ENCODE measurements around the gene SMARCA4.
"Not testable (repeated sequence)": the region's sequence is repeated elsewhere in the genome, so short reads cannot be mapped to it uniquely, and the experiment has no call there.

Gene SMARCA4

GRCh38 chr19:10976131-10976892, 15.5 kb downstream of the SMARCA4 start:
- DNase-seq (ENCODE audit: low read depth): no peak

- DNase-seq (ENCODE audit: low read depth): no peak
Measured at GRCh38 chr19:10977742-10978092, 16.9 kb downstream of the SMARCA4 start.

GRCh38 chr19:10979951-10980381, 19.1 kb downstream of the SMARCA4 start:
- no peak for DNase-seq (ENCODE audit: low read depth)

GRCh38 chr19:10981252-10981895, 20.5 kb downstream of the SMARCA4 start:
- DNase-seq (ENCODE audit: low read depth): peak; percentile 55

- DNase-seq (ENCODE audit: low read depth): no peak
Measured at GRCh38 chr19:10983026-10983425, 22.2 kb downstream of the SMARCA4 start.

- no peak for DNase-seq (ENCODE audit: low read depth)
Measured at GRCh38 chr19:10984166-10984735, 23.4 kb downstream of the SMARCA4 start.

GRCh38 chr19:10985502-10985901, 24.7 kb downstream of the SMARCA4 start:
- no peak for DNase-seq (ENCODE audit: low read depth)

GRCh38 chr19:10986301-10987127, 25.7 kb downstream of the SMARCA4 start:
- DNase-seq (ENCODE audit: low read depth): no peak

- DNase-seq (ENCODE audit: low read depth): no peak
Measured at GRCh38 chr19:10987571-10988297, 26.9 kb downstream of the SMARCA4 start.

- no peak for DNase-seq (ENCODE audit: low read depth)
Measured at GRCh38 chr19:10988380-10988779, 27.6 kb downstream of the SMARCA4 start.

GRCh38 chr19:10988921-10989320, 28.1 kb downstream of the SMARCA4 start:
- DNase-seq (ENCODE audit: low read depth): no peak

GRCh38 chr19:10991076-10991475, 30.2 kb downstream of the SMARCA4 start:
- DNase-seq (ENCODE audit: low read depth): no peak

GRCh38 chr19:10991521-10992081, 30.8 kb downstream of the SMARCA4 start:
- DNase-seq (ENCODE audit: low read depth): no peak

- DNase-seq (ENCODE audit: low read depth): not testable (repeated sequence)
Measured at GRCh38 chr19:10992174-10992573, 31.3 kb downstream of the SMARCA4 start.

- no peak for DNase-seq (ENCODE audit: low read depth)
Measured at GRCh38 chr19:10995926-10996600, 35.2 kb downstream of the SMARCA4 start.

- peak; percentile 13 for DNase-seq (ENCODE audit: low read depth)
Measured at GRCh38 chr19:10998045-10998533, 37.3 kb downstream of the SMARCA4 start.

GRCh38 chr19:10998666-10999065, 37.8 kb downstream of the SMARCA4 start:
- no peak for DNase-seq (ENCODE audit: low read depth)

- no peak for DNase-seq (ENCODE audit: low read depth)
Measured at GRCh38 chr19:11005521-11005920, 44.7 kb downstream of the SMARCA4 start.

GRCh38 chr19:11007385-11007784, 46.6 kb downstream of the SMARCA4 start:
- no peak for DNase-seq (ENCODE audit: low read depth)

- no peak for DNase-seq (ENCODE audit: low read depth)
Measured at GRCh38 chr19:11007962-11008532, 47.2 kb downstream of the SMARCA4 start.
